T47D (cell line): ENCODE measurements around the gene GPR132.
A peak's percentile ranks its signal among the peaks of the same experiment; 100 is the strongest.
"Not testable (repeated sequence)": the region's sequence is repeated elsewhere in the genome, so short reads cannot be mapped to it uniquely, and the experiment has no call there.

Experiments
- DNase-seq, 2 experiments: peaks; one replicate each; pipeline versions ENCODE4 v3.0.0 to v3.0.0-alpha.2; 2011 to 2012; ENCODE audit warnings: low read depth in 1 of 2, low spot score in 1 of 2
- JUND ChIP-seq: IDR thresholded peaks from 2 replicates; pipeline ENCODE4 v1.6.1; 2012; ENCODE audit warnings: low read depth
- in situ Hi-C: cut with HindIII; loops from 2 replicates; pipeline ENCODE4 v1.10.0; 2016; ENCODE audit warnings: low sequenced_read_pairs, low pct_unique_long_range_greater_than_20kb

Gene GPR132

GRCh38 chr14:105050551-105050897 lies 14.7 kb downstream of the GPR132 start:
- in situ Hi-C loops = no loop called here
- no peak for TF ChIP-seq JUND
- DNase-seq = peak in 1 of 2 experiments; percentile 72

GRCh38 chr14:105049753-105050550 lies 15.3 kb downstream of the GPR132 start:
- TF ChIP-seq JUND = no peak
- no peak for DNase-seq
- in situ Hi-C loops = no loop called here

GRCh38 chr14:105047283-105048016 lies 17.8 kb downstream of the GPR132 start:
- TF ChIP-seq JUND = no peak
- no peak for DNase-seq
- in situ Hi-C loops = no loop called here

GRCh38 chr14:105046891-105047282 lies 18.3 kb downstream of the GPR132 start:
- no peak for DNase-seq
- no peak for TF ChIP-seq JUND
- in situ Hi-C loops = no loop called here

GRCh38 chr14:105045710-105046326 lies 19.4 kb downstream of the GPR132 start:
- in situ Hi-C loops = no loop called here
- no peak for TF ChIP-seq JUND
- peak; percentile 90 to 96 for DNase-seq

GRCh38 chr14:105043641-105044040 lies 21.6 kb downstream of the GPR132 start:
- DNase-seq = peak in 1 of 2 experiments; percentile 73
- in situ Hi-C loops = no loop called here
- no peak for TF ChIP-seq JUND

GRCh38 chr14:105042813-105043212 lies 22.4 kb downstream of the GPR132 start:
- TF ChIP-seq JUND = no peak
- in situ Hi-C loops = no loop called here

GRCh38 chr14:105041841-105042765 lies 23.1 kb downstream of the GPR132 start:
- peak in 1 of 2 experiments; percentile 59 for DNase-seq
- in situ Hi-C loops = no loop called here
- TF ChIP-seq JUND = no peak

More at GRCh38 chr14:105042813-105043212, 22.4 kb downstream of the GPR132 start:
- no peak for DNase-seq

- in situ Hi-C loops = no loop called here
- TF ChIP-seq JUND = no peak
- no peak for DNase-seq
Observed at GRCh38 chr14:105039458-105040205, 25.6 kb downstream of the GPR132 start.

- in situ Hi-C loops = not testable (repeated sequence)
- DNase-seq = peak in 1 of 2 experiments; percentile 85
Observed at GRCh38 chr14:105035616-105036015, 29.6 kb downstream of the GPR132 start.

GRCh38 chr14:105034315-105035039 lies 30.8 kb downstream of the GPR132 start:
- no peak for TF ChIP-seq JUND
- in situ Hi-C loops = no loop called here
- peak in 1 of 2 experiments; percentile 84 for DNase-seq

- peak in 1 of 2 experiments; percentile 54 for DNase-seq
- in situ Hi-C loops = not testable (repeated sequence)
Observed at GRCh38 chr14:105033412-105033900, 31.8 kb downstream of the GPR132 start.
